Raji (cell line): ENCODE data around the gene SMS.

Source experiments
- POLR2A ChIP-seq: IDR thresholded peaks from 2 replicates; pipeline ENCODE4 v1.6.1; 2011; ENCODE audit warnings: low read depth, low read length, control low read depth; ENCODE audit not compliant: insufficient read depth

Gene SMS

DNA sequence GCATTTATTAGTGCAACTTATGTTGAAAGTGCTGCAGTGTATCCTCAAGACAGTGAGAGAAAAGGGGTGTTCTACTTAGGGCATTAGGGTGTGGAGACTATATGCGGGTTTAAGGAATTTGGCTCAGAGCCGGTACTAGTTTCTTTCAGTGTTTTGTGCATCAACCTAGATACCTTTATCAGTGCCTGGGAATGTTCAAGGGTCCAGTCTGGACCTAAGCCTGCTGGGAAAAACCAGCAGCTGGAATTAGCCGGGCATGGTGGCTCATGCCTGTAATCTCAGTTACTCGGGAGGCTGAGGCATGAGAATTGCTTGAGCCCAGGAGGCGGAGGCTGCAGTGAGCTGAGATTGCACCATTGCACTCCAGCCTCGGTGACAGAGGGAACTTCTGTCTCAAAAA is 99.0 kb downstream of the SMS start:
- TF ChIP-seq POLR2A: no peak

- TF ChIP-seq POLR2A: no peak
Measured at GRCh38 chrX:22040184-22040583, 99.7 kb downstream of the SMS start.

DNA sequence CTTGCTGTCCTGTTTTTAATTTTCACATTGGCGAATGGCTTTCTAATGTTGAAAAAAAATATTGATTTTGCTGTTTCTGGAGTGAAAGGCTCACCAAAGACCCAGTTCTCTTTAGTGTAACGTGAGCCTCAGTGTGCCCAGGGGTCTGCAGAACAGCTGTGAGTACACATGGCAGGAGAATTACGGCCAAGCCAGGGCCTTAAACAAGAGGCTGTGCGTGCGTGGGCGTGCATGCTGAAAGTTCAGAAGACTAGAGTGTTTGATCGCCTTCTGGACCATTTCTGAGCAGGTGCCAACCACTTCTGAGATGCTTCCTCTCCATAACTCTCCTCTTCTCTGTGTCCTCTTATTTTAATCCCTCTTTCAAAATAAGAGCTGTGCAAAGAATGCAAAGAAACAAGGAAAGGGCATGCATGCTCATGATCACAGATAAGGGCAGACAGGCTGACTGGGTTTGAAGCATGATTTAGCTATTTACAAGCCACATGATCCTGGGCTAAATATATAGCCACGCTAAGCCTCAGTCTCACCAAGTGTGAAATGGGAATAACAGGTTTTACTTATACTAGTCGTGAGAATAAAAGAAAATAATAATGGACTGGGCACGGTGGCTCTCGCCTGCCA is 101.5 kb downstream of the SMS start:
- no peak for TF ChIP-seq POLR2A

GRCh38 chrX:22043872-22044271 is 103.4 kb downstream of the SMS start:
- TF ChIP-seq POLR2A: no peak
